GM12875 (cell line): ENCODE measurements around the gene KRTAP3-3.

ENCODE experiments used
- H3K4me3 ChIP-seq: one replicate; pipeline ENCODE4 v1.5.1; 2011; ENCODE audit warnings: low read depth, low read length, control low read depth
- TF ChIP-seq, protein P1 (sequence below): IDR thresholded peaks from 2 replicates; pipeline ENCODE4 v1.5.1; 2011; ENCODE audit warnings: low read depth, mild to moderate bottlenecking, control low read depth, inconsistent platforms, low read length, moderate library complexity, borderline replicate concordance; ENCODE audit not compliant: insufficient read depth

KRTAP3-3 gene

DNA sequence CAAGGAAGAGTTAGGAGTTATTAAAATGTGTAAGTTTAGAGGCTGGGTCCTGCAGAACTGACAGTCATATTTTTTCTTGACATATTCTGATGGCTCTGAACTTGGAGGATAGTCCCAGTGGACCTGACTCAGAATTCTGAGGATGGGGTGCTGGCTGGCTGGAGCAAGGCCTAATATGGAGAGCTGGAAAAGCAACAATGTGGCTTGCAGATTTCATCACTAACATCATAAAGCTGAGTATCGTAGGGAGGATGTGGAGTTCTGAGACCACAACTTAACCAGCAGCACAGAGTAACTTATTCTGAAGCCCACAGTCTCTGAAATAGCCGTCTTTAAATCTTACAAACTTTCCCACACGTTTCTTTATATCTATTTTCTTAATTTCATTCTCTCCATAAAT is 30.7 kb upstream of the KRTAP3-3 start:
- no peak overlapping the region for H3K4me3 ChIP-seq
- TF ChIP-seq, protein P1, sequence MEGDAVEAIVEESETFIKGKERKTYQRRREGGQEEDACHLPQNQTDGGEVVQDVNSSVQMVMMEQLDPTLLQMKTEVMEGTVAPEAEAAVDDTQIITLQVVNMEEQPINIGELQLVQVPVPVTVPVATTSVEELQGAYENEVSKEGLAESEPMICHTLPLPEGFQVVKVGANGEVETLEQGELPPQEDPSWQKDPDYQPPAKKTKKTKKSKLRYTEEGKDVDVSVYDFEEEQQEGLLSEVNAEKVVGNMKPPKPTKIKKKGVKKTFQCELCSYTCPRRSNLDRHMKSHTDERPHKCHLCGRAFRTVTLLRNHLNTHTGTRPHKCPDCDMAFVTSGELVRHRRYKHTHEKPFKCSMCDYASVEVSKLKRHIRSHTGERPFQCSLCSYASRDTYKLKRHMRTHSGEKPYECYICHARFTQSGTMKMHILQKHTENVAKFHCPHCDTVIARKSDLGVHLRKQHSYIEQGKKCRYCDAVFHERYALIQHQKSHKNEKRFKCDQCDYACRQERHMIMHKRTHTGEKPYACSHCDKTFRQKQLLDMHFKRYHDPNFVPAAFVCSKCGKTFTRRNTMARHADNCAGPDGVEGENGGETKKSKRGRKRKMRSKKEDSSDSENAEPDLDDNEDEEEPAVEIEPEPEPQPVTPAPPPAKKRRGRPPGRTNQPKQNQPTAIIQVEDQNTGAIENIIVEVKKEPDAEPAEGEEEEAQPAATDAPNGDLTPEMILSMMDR: no peak

DNA sequence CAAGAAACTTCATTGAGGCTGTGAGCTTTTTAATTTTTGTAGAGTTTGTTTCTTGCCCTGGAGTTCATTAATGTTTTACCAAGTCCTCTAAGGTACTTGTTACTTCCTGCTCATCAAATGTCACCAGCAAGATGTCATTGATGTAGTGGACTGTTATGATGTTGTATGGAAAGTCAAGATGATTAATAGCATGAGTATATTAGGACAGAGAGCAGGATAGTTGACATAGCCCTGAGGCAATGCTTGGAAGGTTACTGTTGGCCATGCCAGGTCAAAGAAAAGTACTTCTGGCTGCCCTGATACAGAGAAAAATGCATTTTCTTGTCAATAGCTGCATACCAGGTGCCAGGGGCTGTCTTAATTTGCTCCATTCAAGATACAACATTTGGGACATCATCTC is 26.4 kb upstream of the KRTAP3-3 start:
- no peak overlapping the region for H3K4me3 ChIP-seq

DNA sequence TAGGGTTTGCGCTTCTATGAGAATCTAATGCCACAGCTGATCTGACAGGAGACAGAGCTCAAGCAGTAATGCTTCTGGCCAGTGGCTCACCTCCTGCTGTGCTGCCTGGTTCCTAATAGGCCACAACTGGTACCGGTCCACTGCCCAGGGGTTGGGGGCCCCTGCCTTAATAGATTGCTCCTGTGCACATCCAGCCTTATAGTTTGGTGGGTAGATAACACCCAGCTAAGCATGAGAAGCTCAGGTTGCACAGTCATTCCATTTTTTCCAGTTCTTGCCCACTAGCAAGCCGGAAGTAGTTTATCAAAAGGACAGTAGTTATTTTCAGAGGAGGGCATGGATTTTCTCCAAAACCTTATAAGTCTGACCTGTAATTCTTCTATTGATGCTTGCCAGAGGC is 25.5 kb upstream of the KRTAP3-3 start:
- TF ChIP-seq, protein P1: no peak
- no peak overlapping the region for H3K4me3 ChIP-seq

More for the DNA sequence above, 26.4 kb upstream of the KRTAP3-3 start:
- TF ChIP-seq, protein P1: no peak

DNA sequence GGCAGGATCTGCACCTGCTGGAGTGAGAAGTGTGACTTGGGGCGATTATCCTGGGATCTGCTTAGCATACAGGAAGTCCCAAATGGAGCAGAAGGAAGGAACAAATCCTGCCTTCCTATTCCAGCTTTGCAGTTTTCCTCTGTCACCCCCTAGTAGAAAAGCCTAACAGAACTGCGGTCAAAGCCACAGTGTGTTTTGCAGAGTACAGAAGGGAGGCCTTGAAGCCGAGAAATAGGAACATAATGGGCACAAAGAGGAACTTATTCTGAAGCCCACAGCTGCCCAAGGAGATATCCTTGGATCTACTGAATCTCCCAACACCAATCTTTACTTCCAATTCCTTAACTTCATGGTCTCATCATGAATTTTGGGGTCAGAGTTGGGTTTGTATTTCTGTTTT is 24.6 kb upstream of the KRTAP3-3 start:
- H3K4me3 ChIP-seq: no peak overlapping the region
- TF ChIP-seq, protein P1: no peak

DNA sequence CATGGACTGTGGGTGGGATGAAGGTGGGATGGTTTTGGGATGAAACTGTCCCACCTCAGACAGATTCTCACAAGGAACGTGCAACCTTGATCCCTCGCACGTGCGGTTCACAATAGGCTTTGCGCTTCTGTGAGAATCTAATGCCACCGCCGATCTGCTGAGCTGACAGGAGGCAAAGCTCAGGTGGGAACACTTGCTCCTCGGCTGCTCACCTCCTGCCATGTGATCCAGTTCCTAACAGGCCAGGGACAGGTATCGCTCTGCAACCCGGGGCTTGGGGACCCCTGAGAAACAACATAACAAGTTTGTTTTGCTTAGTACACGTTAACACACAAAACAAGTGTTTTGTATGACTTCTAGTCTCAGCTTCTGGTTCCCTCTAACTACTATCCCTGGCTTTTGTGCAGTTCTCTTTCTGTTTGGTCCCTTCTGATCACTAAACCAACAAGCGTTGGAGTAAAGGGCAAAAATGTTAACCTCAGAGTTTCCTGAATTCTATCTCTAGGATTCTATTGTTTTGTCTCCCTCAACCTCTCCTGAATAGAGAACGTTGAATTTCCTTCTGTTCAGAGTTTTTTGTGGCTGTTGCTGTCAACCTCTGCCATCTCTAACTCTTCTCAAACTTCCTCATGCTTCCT is 22.7 kb upstream of the KRTAP3-3 start:
- TF ChIP-seq, protein P1: no peak
- no peak overlapping the region for H3K4me3 ChIP-seq

DNA sequence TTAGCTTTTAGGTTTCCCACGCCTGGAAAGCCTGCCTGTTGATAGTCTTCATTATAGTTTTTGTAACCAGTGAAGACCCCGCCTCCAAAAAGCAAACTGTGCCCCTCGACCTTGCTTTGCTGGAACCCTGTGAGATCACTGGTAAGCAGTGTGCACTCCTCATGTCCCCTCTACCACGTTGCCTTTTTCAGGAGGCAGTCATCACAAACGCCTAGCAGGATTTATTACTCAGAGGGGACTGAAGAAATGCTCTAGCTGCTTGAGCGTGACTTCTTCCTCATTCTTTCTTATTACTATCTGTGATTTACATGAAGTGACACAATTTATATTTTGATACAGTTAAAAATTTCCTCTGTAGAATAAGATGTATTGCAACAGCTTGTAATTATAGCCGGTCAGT is 21.5 kb upstream of the KRTAP3-3 start:
- H3K4me3 ChIP-seq: no peak overlapping the region
- TF ChIP-seq, protein P1: no peak

DNA sequence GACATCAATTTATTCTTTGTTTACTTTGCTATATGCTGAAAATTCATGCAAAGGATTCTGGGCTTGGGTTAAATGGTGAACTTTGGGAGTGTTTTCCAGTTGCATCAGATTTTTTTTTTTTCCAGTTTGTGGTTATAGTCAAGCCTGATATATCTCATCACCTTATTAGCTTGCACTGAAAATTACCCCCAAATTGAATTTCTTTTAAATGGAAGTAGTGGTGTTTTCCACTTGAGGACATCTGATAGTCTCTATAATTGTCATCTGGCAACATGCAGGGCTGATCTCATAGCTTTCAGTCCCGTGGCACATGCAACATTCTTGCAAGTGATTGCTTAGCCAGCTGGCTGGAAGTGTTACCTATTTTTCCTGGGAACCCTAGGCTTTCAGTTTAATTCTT is 19.6 kb upstream of the KRTAP3-3 start:
- H3K4me3 ChIP-seq: no peak overlapping the region
- TF ChIP-seq, protein P1: no peak
